ENCODE data around the gene NSMCE4A. TPM values are rescaled to one million over a fixed set of nuclear protein-coding genes. Genes with fewer than 3 reads are reported as not detected.
"Not testable (repeated sequence)": the region's sequence is repeated elsewhere in the genome, so short reads cannot be mapped to it uniquely, and the experiment has no call there.

Gene NSMCE4A
- total RNA-seq, 1 donor: 30.2 TPM

- TF ChIP-seq CTCF (IDR thresholded peaks at IDR 0.05; ENCODE audit: insufficient read depth, low read depth, low read length): no peak
- peak overlapping the region; percentile 88 for H3K4me3 ChIP-seq (ENCODE audit: low read depth, low read length)
- DNase-seq (ENCODE audit: low read depth): peak; percentile 69
Observed at GRCh38 chr10:121926671-121927317, 48.2 kb downstream of the NSMCE4A start.

- peak overlapping the region; percentile 88 for H3K4me3 ChIP-seq (ENCODE audit: low read depth, low read length)
- TF ChIP-seq CTCF (IDR thresholded peaks at IDR 0.05; ENCODE audit: insufficient read depth, low read depth, low read length): no peak
- DNase-seq (ENCODE audit: low read depth): no peak
Observed at GRCh38 chr10:121926157-121926556, 48.9 kb downstream of the NSMCE4A start.

DNA sequence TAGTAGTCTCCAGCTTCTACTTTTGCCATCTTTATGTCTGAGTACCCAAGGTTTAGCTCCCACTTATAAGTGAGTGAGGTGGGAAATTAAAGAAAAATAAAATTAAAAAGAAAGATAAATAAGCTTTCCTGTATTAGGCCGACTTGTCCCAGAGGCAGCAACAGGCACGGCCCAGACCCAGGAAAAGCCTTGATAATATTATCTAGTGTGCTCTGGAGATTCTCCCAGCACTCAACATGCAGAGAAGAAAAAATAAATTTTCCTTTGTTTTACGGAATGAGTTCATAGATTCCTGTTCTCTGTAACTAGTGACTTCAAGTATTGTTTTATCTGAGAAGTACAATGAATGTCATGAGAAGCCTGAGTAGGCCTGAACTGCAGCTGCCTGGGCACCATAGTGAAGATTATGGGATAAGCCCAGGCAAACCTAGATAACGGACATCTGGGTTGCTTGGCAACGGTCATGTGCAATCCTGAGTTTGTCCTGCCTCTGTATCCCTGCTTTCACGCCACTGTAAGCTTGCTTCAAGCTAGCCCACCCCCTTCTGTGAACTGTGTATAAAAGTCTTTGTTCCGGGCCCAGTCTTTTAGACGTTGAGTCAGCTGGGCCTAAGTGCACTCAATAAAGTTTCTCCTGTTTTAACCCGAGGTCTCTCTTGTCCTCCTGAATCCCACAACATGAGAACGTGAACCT is 53.6 kb downstream of the NSMCE4A start:
- no peak for TF ChIP-seq CTCF (IDR thresholded peaks at IDR 0.05; ENCODE audit: insufficient read depth, low read depth, low read length)
- DNase-seq (ENCODE audit: low read depth): peak; percentile 89
- no peak overlapping the region for H3K4me3 ChIP-seq (ENCODE audit: low read depth, low read length)

DNA sequence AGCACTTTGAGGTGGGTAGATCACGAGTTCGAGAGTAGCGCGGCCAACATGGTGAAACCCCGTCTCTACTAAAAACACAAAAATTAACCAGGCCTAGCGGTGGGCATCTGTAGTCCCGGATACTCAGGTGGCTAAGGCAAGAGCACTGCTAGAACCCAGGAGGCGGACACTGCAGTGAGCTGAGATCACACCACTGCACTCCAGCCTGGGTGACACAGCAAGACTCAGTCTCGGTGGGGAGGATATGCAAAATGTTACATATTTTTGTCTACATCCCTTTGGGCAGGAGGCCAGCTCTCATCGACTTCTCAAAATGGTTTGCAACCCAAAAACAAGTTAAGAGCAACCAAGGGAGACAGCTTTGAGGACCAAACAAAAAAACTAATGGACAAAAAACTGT is 55.4 kb downstream of the NSMCE4A start:
- no peak for DNase-seq (ENCODE audit: low read depth)
- H3K4me3 ChIP-seq (ENCODE audit: low read depth, low read length): no peak overlapping the region
- no peak for TF ChIP-seq CTCF (IDR thresholded peaks at IDR 0.05; ENCODE audit: insufficient read depth, low read depth, low read length)

GRCh38 chr10:121918800-121919199 is 56.2 kb downstream of the NSMCE4A start:
- H3K4me3 ChIP-seq (ENCODE audit: low read depth, low read length); DNase-seq (ENCODE audit: low read depth): not testable (repeated sequence)

DNA sequence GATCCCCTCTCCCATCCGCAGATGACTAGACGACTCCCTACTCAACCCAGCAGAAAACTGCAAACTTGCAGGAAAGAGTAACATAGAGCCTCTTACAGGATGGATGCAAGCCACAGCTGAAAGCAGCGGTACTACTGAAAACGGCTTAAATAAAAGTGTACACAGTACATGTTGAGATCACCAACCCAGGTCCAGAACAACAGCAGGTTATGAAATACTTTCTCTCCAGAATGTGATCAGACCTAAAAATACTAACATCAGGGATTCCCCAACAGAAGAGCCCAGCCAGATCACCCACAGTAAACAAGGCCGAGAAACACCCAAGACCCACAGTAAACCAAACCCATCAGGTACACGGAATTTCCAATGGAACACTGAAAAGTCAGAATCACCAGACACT is 60.4 kb downstream of the NSMCE4A start:
- DNase-seq (ENCODE audit: low read depth): no peak
- no peak for TF ChIP-seq CTCF (IDR thresholded peaks at IDR 0.05; ENCODE audit: insufficient read depth, low read depth, low read length)

GRCh38 chr10:121911421-121911697 is 63.7 kb downstream of the NSMCE4A start:
- H3K4me3 ChIP-seq (ENCODE audit: low read depth, low read length): no peak overlapping the region
- no peak for TF ChIP-seq CTCF (IDR thresholded peaks at IDR 0.05; ENCODE audit: insufficient read depth, low read depth, low read length)
- no peak for DNase-seq (ENCODE audit: low read depth)

More for the DNA sequence above, 60.4 kb downstream of the NSMCE4A start:
- H3K4me3 ChIP-seq (ENCODE audit: low read depth, low read length): no peak overlapping the region
